ENCODE measurements around the gene SLC16A12.

Gene SLC16A12

DNA sequence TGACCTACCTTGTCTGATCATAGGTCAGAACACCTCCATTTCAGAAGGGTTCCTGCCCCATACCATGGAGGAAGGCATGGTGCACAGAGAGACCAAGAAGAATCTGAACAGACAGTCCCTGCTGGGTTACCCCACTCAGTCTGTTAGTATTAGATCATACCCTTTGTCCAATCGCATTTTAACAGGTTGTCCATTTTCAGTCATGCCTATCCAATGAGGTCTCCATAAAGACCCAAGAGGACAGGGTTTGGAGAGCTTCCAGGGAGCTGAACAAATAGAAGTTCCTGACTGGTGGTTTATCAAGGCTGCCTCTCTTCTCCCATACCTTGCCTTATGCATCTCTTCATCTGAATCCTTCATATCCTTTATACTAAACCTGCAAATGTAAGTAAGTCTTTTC lies 21.2 kb upstream of the SLC16A12 start:
- TF ChIP-seq, protein P1, sequence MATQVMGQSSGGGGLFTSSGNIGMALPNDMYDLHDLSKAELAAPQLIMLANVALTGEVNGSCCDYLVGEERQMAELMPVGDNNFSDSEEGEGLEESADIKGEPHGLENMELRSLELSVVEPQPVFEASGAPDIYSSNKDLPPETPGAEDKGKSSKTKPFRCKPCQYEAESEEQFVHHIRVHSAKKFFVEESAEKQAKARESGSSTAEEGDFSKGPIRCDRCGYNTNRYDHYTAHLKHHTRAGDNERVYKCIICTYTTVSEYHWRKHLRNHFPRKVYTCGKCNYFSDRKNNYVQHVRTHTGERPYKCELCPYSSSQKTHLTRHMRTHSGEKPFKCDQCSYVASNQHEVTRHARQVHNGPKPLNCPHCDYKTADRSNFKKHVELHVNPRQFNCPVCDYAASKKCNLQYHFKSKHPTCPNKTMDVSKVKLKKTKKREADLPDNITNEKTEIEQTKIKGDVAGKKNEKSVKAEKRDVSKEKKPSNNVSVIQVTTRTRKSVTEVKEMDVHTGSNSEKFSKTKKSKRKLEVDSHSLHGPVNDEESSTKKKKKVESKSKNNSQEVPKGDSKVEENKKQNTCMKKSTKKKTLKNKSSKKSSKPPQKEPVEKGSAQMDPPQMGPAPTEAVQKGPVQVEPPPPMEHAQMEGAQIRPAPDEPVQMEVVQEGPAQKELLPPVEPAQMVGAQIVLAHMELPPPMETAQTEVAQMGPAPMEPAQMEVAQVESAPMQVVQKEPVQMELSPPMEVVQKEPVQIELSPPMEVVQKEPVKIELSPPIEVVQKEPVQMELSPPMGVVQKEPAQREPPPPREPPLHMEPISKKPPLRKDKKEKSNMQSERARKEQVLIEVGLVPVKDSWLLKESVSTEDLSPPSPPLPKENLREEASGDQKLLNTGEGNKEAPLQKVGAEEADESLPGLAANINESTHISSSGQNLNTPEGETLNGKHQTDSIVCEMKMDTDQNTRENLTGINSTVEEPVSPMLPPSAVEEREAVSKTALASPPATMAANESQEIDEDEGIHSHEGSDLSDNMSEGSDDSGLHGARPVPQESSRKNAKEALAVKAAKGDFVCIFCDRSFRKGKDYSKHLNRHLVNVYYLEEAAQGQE (IDR thresholded peaks at IDR 0.05; ENCODE audit: insufficient read depth in 1 of 2, low read depth in 2 of 2, low read length in 2 of 2), result no peak
- no peak for TF ChIP-seq SIN3A (IDR thresholded peaks at IDR 0.05; ENCODE audit: borderline replicate concordance, insufficient read depth, low read length)
- TF ChIP-seq POLR2AphosphoS5 (IDR thresholded peaks at IDR 0.05; ENCODE audit: low read depth, low read length), result no peak
- TF ChIP-seq FOXP2 (optimal IDR thresholded peaks at IDR 0.05; ENCODE audit: borderline replicate concordance, extremely low read depth, extremely low read length, insufficient read depth), result no peak

DNA sequence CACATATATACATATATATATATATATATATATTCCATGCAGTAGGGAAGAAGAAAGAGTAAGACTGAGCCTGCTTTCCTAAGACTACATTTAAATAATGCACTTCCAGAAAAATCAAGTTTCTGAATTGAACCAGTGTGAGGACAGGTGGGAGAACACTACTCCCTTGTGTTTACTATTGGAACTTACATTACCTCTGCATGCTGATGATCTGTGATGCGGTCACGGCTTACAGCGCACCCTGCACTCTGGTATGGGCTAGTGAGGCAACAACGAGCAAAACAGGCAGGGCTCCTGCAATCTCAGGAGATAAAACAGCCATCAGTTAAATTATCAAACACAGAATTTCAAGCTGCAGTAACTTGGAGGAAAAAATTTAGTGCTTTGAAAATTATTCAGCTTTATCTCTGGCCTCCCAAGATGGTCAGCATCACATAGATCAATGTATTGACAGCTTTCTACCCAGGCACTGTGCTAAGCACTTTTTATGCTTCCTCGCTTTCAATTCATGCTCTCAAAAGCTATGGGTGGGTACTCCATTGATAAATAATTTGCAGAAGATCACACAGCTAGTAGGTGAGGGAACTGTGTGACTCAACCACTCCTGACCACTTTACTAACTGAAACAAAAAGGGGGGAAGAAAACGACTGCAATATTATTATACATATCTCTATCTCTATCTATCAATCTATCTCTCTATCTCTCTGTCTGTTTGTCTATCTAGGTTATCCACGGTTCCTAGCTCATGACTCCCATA lies 20.5 kb upstream of the SLC16A12 start:
- TF ChIP-seq, protein P1 (IDR thresholded peaks at IDR 0.05; ENCODE audit: insufficient read depth in 1 of 2, low read depth in 2 of 2, low read length in 2 of 2), result no peak
- TF ChIP-seq TAF1 (IDR thresholded peaks at IDR 0.05; ENCODE audit: borderline replicate concordance, insufficient read depth, low read length) (no peak), SIN3A (IDR thresholded peaks at IDR 0.05; ENCODE audit: borderline replicate concordance, insufficient read depth, low read length) (no peak), FOXP2 (optimal IDR thresholded peaks at IDR 0.05; ENCODE audit: borderline replicate concordance, extremely low read depth, extremely low read length, insufficient read depth) (no peak), POLR2AphosphoS5 (IDR thresholded peaks at IDR 0.05; ENCODE audit: low read depth, low read length) (no peak)

DNA sequence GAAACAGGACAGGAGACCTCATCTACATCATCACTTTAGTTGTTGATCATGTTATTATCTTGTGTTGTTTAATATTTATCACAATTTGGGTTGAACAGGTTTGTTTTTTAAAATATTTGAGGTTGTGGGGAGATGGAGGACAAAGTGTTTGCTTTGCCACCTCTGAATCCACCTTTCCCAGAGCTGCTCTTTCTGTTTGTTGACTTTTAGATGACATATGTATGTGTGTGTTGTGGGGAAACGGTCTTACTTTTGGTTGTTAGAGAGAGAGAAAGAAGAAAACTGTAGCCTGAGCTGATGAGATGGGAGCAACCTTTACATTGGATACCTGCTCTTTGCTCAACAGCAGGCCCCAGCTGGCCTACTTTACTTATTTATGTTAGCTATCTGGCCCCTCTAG lies 19.0 kb upstream of the SLC16A12 start:
- no peak for TF ChIP-seq TAF1 (IDR thresholded peaks at IDR 0.05; ENCODE audit: borderline replicate concordance, insufficient read depth, low read length)
- no peak for TF ChIP-seq SIN3A (IDR thresholded peaks at IDR 0.05; ENCODE audit: borderline replicate concordance, insufficient read depth, low read length)
- TF ChIP-seq POLR2AphosphoS5 (IDR thresholded peaks at IDR 0.05; ENCODE audit: low read depth, low read length), result no peak
- TF ChIP-seq, protein P1 (IDR thresholded peaks at IDR 0.05; ENCODE audit: insufficient read depth in 1 of 2, low read depth in 2 of 2, low read length in 2 of 2), result no peak
- TF ChIP-seq FOXP2 (optimal IDR thresholded peaks at IDR 0.05; ENCODE audit: borderline replicate concordance, extremely low read depth, extremely low read length, insufficient read depth), result no peak

DNA sequence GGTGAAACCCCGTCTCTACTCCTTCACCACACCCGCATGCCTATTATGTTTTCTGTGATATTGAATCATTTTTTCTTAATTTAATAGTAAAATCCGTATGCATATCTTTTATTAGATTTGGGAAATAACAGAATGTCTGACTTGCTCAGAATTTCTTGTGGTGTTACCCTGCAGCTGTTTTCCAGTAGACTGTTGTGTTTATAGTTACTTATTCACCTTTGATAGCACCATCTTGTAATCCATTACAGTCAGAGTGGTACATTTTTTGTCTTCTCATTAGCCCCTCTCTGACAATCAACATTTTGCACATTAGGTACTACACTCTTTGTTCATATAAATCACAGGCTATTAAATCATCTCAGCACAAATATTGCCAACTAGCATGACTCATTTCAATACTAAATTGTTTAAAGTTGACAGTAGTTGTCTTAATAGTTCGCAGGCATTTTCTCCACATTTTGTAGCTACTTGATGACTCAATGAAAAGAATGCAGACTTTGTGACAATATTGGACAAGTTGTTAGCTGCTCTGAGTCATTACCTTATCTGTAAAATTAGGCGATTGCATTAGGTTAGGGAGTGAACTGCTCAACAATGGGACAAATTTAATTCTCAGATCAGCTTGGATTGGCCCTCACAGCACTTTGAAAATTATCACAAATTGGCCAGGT lies 17.8 kb upstream of the SLC16A12 start:
- TF ChIP-seq, protein P1 (IDR thresholded peaks at IDR 0.05; ENCODE audit: insufficient read depth in 1 of 2, low read depth in 2 of 2, low read length in 2 of 2), result no peak
- TF ChIP-seq SIN3A (IDR thresholded peaks at IDR 0.05; ENCODE audit: borderline replicate concordance, insufficient read depth, low read length), result no peak
- no peak for TF ChIP-seq TAF1 (IDR thresholded peaks at IDR 0.05; ENCODE audit: borderline replicate concordance, insufficient read depth, low read length)
- no peak for TF ChIP-seq FOXP2 (optimal IDR thresholded peaks at IDR 0.05; ENCODE audit: borderline replicate concordance, extremely low read depth, extremely low read length, insufficient read depth)
- no peak for TF ChIP-seq POLR2AphosphoS5 (IDR thresholded peaks at IDR 0.05; ENCODE audit: low read depth, low read length)

Measured in PFSK-1 (cell line).